Inflammatory macrophage treated with lipopolysaccharide for 1 hour (primary cell): ENCODE data around the gene HGD.
A peak's percentile ranks its signal among the peaks of the same experiment; 100 is the strongest.
"Not testable (repeated sequence)": the region's sequence is repeated elsewhere in the genome, so short reads cannot be mapped to it uniquely, and the experiment has no call there.

ENCODE experiments used
- DNase-seq, 2 donors: peaks; one replicate each; pipeline ENCODE4 v3.0.0-alpha.2; 2020 to 2022

Gene HGD

GRCh38 chr3:120678331-120678947, 3.6 kb downstream of the HGD start:
- DNase-seq: peak; percentile 64 to 68

- DNase-seq: not testable (repeated sequence)
These were observed 4.8 kb downstream of the HGD start for GRCh38 chr3:120677193-120677592.

GRCh38 chr3:120673116-120673515, 8.9 kb downstream of the HGD start:
- DNase-seq: no peak

GRCh38 chr3:120670576-120670975, 11.5 kb downstream of the HGD start:
- peak in 1 of 2 donors; percentile 44 for DNase-seq

GRCh38 chr3:120664926-120665325, 17.1 kb downstream of the HGD start:
- peak; percentile 36 to 68 for DNase-seq

- DNase-seq: no peak
These were observed 20.1 kb downstream of the HGD start for GRCh38 chr3:120661945-120662344.

GRCh38 chr3:120661106-120661905, 20.7 kb downstream of the HGD start:
- no peak for DNase-seq

GRCh38 chr3:120659834-120660233, 22.2 kb downstream of the HGD start:
- DNase-seq: no peak

- DNase-seq: peak; percentile 38 to 60
These were observed 22.8 kb downstream of the HGD start for GRCh38 chr3:120659285-120659684.

GRCh38 chr3:120652896-120653545, 29.0 kb downstream of the HGD start:
- DNase-seq: no peak

- no peak for DNase-seq
These were observed 29.8 kb downstream of the HGD start for GRCh38 chr3:120652281-120652680.

GRCh38 chr3:120650311-120650710, 31.7 kb downstream of the HGD start:
- DNase-seq: no peak

GRCh38 chr3:120649830-120650233, 32.2 kb downstream of the HGD start:
- peak; percentile 73 to 94 for DNase-seq

GRCh38 chr3:120648290-120648689, 33.7 kb downstream of the HGD start:
- DNase-seq: no peak

- peak; percentile 19 to 45 for DNase-seq
These were observed 35.1 kb downstream of the HGD start for GRCh38 chr3:120646771-120647432.

- peak; percentile 68 to 86 for DNase-seq
These were observed 36.8 kb downstream of the HGD start for GRCh38 chr3:120645083-120645845.

- DNase-seq: peak; percentile 87 to 96
These were observed 39.6 kb downstream of the HGD start for GRCh38 chr3:120642368-120642948.

- DNase-seq: no peak
These were observed 40.3 kb downstream of the HGD start for GRCh38 chr3:120641696-120642246.

- DNase-seq: no peak
These were observed 41.8 kb downstream of the HGD start for GRCh38 chr3:120640231-120640630.

GRCh38 chr3:120638820-120639219, 43.2 kb downstream of the HGD start:
- not testable (repeated sequence) for DNase-seq

- peak; percentile 31 to 62 for DNase-seq
These were observed 44.0 kb downstream of the HGD start for GRCh38 chr3:120637851-120638559.
